Hematopoietic multipotent progenitor cell treated with erythropoietin and hydrocortisone succinate and interleukin-3 and kit ligand, for 8 days (in vitro differentiated cells): ENCODE data around the gene PDE5A.
A peak's percentile ranks its signal among the peaks of the same experiment; 100 is the strongest.

Source experiments
- DNase-seq: peaks from one replicate; pipeline ENCODE4 v3.0.0-alpha.2; 2015

The PDE5A gene

DNA sequence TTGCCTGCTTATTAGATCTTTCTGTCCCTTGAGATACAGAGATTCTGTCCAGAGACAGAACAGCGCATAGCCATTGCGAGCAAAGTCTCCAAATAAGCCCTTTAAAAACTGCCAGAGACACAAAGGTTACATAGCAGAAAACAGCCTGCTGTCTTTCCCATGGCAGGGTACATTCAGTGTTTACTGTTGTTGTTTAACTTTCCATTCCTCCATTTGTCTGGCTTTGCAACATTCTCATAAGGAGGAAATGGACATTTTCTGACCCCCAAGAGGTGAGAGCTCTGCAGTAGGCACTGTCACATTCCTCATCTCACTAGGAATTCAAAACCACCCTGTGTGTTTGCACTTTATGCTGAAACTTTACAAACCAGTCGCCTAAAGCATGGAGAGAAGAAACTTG, 48.3 kb downstream of the PDE5A start:
- DNase-seq, result no peak

GRCh38 chr4:119579823-119580222, 48.8 kb downstream of the PDE5A start:
- DNase-seq, result no peak

DNA sequence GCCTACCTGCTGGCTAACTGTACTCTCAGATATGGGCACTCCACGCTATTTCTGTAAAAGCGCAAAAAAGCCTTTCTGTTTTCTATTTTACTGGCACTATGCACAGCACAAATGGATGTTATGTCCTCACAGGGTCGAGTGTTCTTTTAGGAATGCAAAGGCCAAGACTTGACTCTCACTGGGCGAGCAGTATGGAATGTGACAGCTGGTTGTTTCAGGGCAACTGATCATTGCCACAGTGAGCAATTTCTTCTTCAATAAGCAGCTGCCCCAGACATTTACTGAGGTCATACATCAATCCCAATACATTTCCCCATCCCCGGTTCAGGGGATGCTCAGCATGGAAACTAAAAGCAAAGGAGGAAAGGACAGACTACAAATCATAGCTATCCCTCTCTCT, 58.2 kb downstream of the PDE5A start:
- no peak for DNase-seq

GRCh38 chr4:119564106-119564505, 64.5 kb downstream of the PDE5A start:
- DNase-seq, result no peak

DNA sequence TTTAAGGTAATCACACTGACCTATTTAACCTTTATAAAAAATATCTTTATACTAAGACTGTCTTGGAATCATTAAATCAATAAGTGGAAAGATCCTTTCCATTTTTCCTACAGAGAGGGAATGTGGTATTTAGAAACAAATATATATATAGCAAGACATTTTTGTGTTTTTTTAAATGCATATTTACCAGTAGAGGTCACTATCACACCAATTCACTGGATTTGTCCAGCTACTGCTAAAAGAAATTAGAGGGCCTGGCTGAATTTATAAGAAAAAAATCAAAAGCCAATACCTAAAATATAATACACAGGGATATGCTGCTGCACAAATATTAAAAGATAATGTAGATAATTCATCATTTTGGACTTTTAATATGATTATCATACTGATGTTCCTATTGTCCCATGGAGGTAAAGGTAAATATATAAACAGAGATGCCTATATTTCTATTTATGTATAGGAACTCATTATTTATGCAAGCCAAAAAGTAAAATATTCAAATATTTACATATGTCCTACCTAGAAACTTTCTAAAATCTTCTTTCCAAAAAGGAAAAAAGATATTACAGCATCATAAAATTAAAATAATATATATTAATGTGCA, 69.5 kb downstream of the PDE5A start:
- DNase-seq, result peak; percentile 54

GRCh38 chr4:119550857-119551532, 77.6 kb downstream of the PDE5A start:
- no peak for DNase-seq

DNA sequence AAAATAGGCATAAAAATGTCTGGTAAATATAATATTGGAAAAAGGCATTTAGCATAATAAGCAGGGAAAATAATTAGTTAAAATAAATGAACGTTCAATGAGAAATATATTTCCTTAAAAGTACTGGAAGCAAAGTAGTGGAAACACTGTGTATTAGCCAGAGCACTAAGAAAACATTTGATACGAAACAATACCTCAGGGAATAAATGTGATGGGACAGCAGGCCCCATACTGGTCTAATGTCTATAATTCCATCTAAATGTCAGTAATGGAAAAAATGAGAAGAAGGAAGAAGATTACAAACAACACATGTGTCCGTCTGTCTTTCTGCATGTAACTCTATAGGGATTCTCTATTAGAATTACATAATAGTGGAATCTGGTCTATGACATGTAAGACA, 79.0 kb downstream of the PDE5A start:
- DNase-seq, result no peak

DNA sequence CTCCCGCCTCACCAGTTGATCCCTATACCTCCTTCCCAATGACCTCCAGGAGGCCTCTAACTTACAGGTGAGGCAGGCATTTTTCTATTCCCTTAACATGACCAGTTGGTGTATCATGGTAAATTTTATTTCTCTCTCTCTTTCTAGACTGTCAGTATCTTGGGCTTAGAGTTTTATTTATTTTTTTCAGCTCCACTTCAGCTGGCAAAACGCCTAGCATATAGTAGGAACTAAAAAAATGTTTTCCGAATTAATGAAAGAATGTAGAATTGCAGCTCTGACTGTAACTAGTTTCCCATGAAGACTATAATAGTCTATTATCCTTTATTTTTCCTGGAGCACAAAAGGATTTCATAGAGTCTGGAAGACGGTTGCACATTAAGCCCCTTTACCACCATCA, 84.8 kb downstream of the PDE5A start:
- DNase-seq, result no peak

GRCh38 chr4:119543187-119543586, 85.4 kb downstream of the PDE5A start:
- DNase-seq, result no peak

DNA sequence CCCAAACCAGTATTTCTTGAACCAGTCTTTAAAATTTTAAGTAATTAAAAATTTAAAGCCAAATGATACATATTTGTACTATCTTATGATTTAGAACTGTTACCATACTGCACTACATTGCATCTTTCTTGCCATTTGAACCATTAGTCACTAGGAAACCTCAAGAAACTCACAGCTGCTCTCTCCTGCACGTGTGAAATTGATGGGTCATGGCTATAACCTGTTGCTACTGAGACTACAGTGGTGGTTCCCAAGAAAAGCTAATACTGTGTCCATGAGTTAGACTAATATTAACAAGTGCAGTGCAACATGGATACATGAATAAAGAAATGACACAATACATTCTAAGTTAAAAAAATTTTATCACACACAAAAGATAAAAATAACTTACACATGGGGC, 88.4 kb downstream of the PDE5A start:
- DNase-seq, result no peak

- no peak for DNase-seq
Observed at GRCh38 chr4:119537586-119537985, 91.0 kb downstream of the PDE5A start.

DNA sequence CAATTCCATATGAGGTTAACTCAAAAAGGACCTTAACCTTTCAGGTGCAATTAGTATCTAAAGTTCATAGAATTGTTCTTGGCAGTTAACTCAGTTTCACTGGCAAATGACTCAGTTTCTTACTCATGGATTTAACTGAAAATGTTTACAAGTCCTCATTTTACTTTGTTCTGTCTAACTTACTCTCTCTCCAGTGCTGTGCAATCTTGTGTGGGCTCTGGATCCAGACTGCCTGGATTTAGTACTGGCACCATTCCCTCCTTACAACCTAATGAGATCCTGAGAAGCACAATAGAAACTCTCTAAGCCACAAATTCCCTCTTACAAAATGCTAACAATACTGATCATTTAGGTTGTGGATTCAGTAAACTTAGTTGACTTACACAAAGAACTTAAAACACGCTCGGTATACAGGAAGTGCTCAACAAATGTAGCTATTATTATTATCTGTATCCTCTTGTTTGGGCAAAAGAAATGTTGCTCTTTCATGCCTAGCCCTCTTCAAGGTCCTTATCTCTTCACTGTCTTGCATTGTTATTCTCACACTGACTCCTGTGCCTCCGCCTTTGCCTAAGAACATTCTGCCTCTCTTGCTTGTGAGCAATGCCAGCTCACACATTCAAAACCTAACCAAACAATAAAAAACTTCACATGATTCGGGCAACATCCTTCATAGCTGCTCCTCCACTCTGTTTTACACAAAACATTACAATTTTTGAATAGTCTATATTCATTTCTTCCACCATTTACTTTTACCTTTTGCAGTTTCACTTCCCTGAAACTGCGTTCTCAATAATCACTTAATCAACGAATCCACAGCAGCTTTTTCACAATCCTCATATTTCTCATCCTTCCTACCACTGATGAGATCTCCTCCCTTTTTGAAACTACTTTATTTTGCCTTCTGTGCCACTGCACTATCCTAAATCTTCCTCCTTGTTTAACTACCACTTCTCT, 91.8 kb downstream of the PDE5A start:
- DNase-seq, result no peak

DNA sequence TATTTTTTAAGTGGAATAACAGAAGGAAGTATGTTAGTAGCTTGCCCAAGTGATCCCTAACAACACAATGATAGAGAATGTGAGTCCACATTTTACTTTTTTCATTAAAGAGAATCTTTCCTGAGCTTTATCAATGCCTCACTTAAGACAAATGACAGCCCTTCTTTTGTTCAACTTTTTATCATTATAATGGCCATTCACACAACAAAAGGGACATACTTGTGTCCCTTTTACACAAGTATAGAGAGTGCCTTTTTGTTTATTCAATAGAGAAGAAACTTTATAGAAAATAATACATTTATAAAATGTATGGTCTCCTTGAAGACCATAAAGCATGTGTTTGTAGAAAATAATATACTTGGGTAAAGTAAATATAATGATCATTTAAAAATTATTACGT, 96.3 kb downstream of the PDE5A start:
- no peak for DNase-seq

GRCh38 chr4:119529788-119530187, 98.8 kb downstream of the PDE5A start:
- no peak for DNase-seq

DNA sequence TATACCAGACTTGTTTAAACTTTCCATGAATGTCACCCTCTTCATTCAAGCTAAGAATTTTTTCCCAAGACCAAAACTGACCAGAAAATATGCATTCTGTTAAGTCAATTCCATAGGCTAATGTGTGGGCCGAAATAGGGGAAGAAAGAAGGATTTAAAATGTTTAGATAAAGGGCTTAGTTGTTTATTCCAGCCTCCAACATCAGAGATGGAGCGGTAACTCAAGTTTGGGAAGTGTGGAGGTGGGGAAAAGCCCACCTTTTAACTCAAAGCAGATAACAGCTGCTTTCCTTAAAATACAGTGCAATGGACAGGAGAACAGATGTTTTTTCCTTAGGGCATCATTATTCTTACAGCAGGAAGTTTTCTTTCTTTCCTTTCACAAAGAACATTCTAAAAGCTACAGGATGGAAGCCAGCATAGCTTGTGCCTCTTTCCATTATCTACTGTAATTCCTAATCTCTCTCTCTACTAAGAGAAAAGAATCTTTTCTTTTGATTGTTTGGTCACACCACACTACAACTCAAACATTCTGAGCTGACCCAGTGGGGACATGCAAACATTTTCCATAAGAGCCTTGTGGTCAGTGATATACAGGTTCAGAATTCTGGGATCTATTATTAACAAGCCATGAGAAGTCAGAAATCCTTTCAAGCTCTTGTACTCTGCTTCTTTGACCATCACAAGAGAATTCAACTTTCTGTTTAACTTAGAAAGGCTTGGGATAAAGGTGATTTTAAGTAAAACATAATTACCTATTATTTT, 101.6 kb downstream of the PDE5A start:
- DNase-seq, result no peak

DNA sequence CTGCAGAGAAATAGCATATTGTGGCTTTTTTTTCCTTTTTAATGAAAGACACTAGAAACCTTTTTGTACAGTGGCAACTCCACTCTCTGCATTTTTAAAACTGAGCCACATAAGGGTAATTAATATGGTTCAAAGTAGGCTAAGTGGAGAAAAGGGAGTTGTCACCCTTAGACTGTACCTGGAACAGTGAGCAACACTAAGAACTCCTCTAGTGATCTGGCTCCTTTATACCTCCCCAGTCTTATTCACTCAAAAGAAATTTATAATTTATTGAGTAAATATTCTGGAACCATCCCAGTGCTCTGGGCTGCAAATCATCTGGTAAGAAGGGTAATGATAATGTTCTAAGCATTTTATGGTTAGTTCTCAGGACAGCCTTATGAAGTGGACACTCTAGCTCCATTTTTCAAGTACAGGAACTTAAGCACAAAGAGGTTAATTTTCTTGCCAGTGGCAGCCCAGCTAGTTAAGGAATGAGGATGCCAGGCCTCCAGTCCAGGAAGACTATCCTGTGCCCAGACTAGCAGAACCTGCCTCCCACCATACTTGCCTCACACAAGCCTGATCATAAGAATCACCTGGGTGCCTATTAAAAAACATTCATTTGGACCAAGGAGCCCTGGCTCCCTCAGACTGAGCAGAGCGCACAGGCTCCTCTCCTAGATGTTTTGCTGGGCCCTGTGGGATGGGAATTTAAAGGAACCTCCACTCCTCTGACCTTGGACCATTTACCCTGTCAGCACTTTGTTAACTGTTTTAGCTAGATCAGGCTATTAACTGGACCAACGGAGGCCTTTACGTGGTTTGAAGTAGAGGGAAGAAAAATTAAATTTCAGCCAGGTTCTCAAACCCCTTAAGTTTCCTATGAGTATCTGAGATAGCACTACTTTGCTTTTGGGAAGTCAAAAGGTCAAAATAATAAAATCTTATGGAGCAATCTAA, 102.6 kb downstream of the PDE5A start:
- DNase-seq, result no peak

- DNase-seq, result no peak
Observed at GRCh38 chr4:119525005-119525749, 103.4 kb downstream of the PDE5A start.

DNA sequence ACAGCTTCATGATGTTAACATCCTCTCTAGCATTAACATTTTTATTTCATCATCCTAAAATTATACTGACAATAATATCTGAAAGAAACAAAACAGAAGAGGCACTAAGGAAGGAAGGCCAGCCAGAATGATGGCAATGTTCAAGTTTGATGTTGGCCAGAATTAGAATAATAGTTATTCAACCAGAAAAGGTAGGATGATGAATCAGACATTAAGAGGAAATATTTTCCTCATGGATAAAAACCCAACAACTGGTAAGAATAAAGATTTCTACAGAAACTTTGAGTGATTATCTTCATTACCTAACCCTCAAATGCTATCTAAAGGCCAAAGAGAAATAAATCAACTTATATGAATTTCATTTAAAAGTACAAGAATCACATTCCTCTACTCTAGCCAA, 105.2 kb downstream of the PDE5A start:
- no peak for DNase-seq

DNA sequence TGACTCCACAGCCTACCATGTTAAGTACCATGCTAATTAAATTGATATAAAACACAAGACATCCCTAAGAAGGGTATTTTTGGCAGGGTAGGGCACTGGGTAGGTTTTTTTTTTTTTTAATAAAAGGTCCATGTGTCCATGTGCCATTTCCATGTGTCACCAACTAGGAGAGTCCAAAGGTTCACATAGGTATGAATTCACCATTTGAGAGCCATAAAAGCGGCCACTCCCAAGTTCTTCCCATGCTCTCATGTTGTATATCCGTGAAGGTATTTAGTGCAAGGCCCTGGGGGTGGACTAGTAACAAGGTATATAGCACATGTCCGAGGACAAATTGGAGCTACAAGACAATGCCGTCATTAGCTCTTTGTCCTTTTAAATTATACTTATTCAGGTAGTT, 107.3 kb downstream of the PDE5A start:
- no peak for DNase-seq

- DNase-seq, result no peak
Observed at GRCh38 chr4:119518915-119519410, 109.6 kb downstream of the PDE5A start.
